CD8-positive, alpha-beta memory T cell (primary cell): ENCODE data around the gene TNFRSF8. TPM values are rescaled to one million over a fixed set of nuclear protein-coding genes. Genes with fewer than 3 reads are reported as not detected.
A peak's percentile ranks its signal among the peaks of the same experiment; 100 is the strongest.

Experiments used
- CTCF ChIA-PET: fragments of 350-600 bp; sonication (Branson Sonifier 250); formaldehyde crosslinking; loops from one replicate; lab custom pipeline; 2021; ENCODE audit warnings: antibody characterized with exemption; lab: Charles Lee
- POLR2A ChIA-PET: fragments of 350-600 bp; sonication (Branson Sonifier 250); formaldehyde crosslinking; loops from one replicate; lab custom pipeline; 2021; ENCODE audit warnings: antibody characterized with exemption; lab: Charles Lee
- DNase-seq, 5 donors: peaks; one replicate each; pipeline versions ENCODE4 v3.0.0 to v3.0.0-alpha.2; 2020 to 2022; ENCODE audit warnings: mixed read lengths in 1 of 5
- H3K27ac ChIP-seq: one replicate; pipeline ENCODE4 v1.7.0; 2013; ENCODE audit warnings: low read depth, mild to moderate bottlenecking, low read length, moderate library complexity
- H3K27me3 ChIP-seq: 2 replicates; pipeline ENCODE4 v1.7.0; 2013; ENCODE audit warnings: low read length, mild to moderate bottlenecking; ENCODE audit not compliant: insufficient read depth, poor library complexity, severe bottlenecking
- H3K36me3 ChIP-seq: 2 replicates; pipeline ENCODE4 v1.7.0; 2013; ENCODE audit warnings: mild to moderate bottlenecking, low read length, moderate library complexity; ENCODE audit not compliant: insufficient read depth
- H3K4me1 ChIP-seq: 2 replicates; pipeline ENCODE4 v1.7.0; 2013; ENCODE audit warnings: mild to moderate bottlenecking, low read length, moderate library complexity; ENCODE audit not compliant: insufficient read depth
- H3K4me3 ChIP-seq: 2 replicates; pipeline ENCODE4 v1.7.0; 2013; ENCODE audit warnings: mild to moderate bottlenecking, low read length
- H3K9me3 ChIP-seq: 2 replicates; pipeline ENCODE4 v1.7.0; 2013; ENCODE audit warnings: mild to moderate bottlenecking, low read length
- H3K27ac Mint-ChIP-seq, 8 donors: one replicate each; pipeline ENCODE4 v1.8.0; 2020 to 2021; ENCODE audit warnings: mixed read lengths in 8 of 8, mild to moderate bottlenecking in 6 of 8, inconsistent platforms in 3 of 8, moderate library complexity in 3 of 8
- H3K27me3 Mint-ChIP-seq, 2 donors: one replicate each; pipeline ENCODE4 v1.8.0; 2020 to 2021; ENCODE audit warnings: mixed read lengths in 2 of 2, mild to moderate bottlenecking in 1 of 2, moderate library complexity in 1 of 2
- H3K36me3 Mint-ChIP-seq, 3 donors: one replicate each; pipeline ENCODE4 v1.8.0; 2020 to 2021; ENCODE audit warnings: mixed read lengths in 3 of 3, inconsistent platforms in 1 of 3, mild to moderate bottlenecking in 1 of 3
- H3K4me1 Mint-ChIP-seq, 3 donors: one replicate each; pipeline ENCODE4 v1.8.0; 2020 to 2021; ENCODE audit warnings: mixed read lengths in 3 of 3, inconsistent platforms in 1 of 3, mild to moderate bottlenecking in 1 of 3
- H3K4me3 Mint-ChIP-seq, 7 donors: one replicate each; pipeline ENCODE4 v1.8.0; 2020 to 2021; ENCODE audit warnings: mixed read lengths in 7 of 7, mild to moderate bottlenecking in 6 of 7, moderate library complexity in 4 of 7, inconsistent platforms in 2 of 7
- H3K9me3 Mint-ChIP-seq, 5 donors: one replicate each; pipeline ENCODE4 v1.8.0; 2020 to 2022; ENCODE audit warnings: mixed read lengths in 5 of 5, mild to moderate bottlenecking in 3 of 5, moderate library complexity in 2 of 5, inconsistent platforms in 1 of 5
- polyA plus RNA-seq: library from polyadenylated mRNA; unstranded; fragments of 300-500 nt; fragmentation: Illumina TruSeq; gene quantifications from one replicate; pipeline ENCODE4 v1.2.3, GENCODE V29; 2021
- total RNA-seq, 2 experiments: library from RNA; stranded (reverse); gene quantifications; one replicate each; pipeline ENCODE4 v1.2.3, GENCODE V29; 2021

Gene TNFRSF8
- total and polyA plus RNA-seq, 3 experiments from 2014 or later, result 1.5 to 1.9 TPM; not detected in 1

DNA sequence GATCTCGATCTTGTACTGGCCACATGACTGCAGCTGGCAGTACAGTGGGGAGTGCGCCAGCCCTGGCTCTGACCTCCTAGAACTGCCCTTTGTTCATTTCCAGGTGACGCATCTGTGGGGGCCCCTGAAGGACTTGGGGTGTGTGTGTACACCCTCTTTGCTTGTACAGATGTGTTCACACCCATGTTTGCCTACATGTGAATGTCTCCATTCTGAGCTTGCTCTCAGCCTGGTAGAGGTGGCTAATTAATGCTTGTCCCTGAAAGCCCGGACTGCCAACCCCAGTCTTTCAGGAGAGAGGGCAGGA, 123.5 kb downstream of the TNFRSF8 start:
- Mint-ChIP-seq H3K27me3 (no peaks in the 10 kb centered on the region), H3K36me3 (peaks cover 0 to 56% (median 7%) of the 10 kb centered on the region in 3 donors), H3K4me1 (peaks cover 58 to 86% (median 65%) of the 10 kb centered on the region in 3 donors), H3K9me3 (no peaks in the 10 kb centered on the region), H3K27ac (peak overlapping the region; percentile 9 to 94 (median 88)), H3K4me3 (no peak overlapping the region)
- Histone ChIP-seq H3K4me1 (peaks cover 37% of the 10 kb centered on the region), H3K36me3 (peaks cover 22% of the 10 kb centered on the region), H3K9me3 (no peaks in the 10 kb centered on the region), H3K27me3 (no peaks in the 10 kb centered on the region), H3K27ac (no peak overlapping the region), H3K4me3 (no peak overlapping the region)
- CTCF ChIA-PET, result interaction anchor here (2.1 to 7.2 kb wide), 2 partner anchors 23 to 63 kb away, joined by 6 to 50 read pairs; no protein-coding TSS in a partner anchor
- POLR2A ChIA-PET, result interaction anchor here (0.6 kb wide), 1 partner anchor 14 kb away, joined by 15 read pairs; no protein-coding TSS in a partner anchor
- DNase-seq, result no peak

DNA sequence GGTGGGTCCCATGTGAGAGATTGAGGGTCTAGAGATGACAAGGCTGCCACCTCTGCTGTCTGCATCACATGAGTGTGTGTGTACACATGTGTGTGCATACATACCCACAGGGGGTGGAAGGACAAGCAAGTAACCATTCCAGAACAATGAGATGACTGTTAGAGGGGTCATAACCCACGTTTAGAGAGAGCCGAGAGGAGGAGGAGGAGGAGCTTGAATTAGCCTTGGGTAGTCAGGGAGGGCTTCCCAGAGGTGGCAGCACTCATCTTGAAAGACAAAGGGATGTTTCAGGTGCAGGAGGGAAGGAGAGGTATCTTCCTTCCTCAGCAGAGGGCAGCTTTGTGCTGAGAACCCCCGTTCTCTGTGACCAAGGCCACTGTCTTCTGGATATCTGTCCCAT, 125.0 kb downstream of the TNFRSF8 start:
- Mint-ChIP-seq H3K4me1 (peaks cover 49 to 71% (median 55%) of the 10 kb centered on the region in 3 donors), H3K27ac (peak overlapping the region; percentile 16 to 95 (median 91))
- POLR2A ChIA-PET, result interaction anchor here (0.8 to 1.1 kb wide), 2 partner anchors 10 to 63 kb away, joined by 3 read pairs; no protein-coding TSS in a partner anchor

DNA sequence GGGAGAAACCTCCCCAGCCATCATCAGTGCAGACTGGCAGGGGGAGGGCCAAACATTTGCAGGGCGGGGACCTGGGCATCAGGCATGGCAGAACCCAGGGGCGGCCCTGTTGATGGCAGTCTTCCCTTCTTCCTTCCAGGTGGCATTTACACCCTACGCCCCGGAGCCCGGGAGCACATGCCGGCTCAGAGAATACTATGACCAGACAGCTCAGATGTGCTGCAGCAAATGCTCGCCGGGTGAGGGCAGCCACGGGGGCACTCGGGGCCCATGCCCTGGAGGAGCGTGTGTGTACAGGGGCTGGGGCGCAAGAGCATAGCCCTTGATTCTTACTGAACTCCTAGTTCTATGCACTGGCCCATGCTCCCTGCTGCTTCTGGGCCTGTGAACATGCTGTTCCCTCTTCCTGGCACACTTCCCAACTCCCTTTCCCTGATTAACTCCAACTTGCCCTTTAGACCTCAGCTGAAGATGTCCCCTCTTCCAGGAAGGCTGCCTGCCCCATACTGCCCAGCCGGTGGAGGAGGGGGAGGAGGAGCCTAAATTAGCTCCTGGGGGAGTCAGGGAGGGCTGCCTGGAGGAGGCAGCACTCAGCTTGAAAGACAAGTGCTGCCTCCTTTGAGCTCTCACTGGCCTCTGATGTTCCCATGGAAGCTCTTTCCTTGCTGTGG, 125.7 kb downstream of the TNFRSF8 start:
- H3K27ac ChIP-seq, result no peak overlapping the region
- CTCF ChIA-PET, result interaction anchor here (2.1 to 7.2 kb wide), 2 partner anchors 20 to 65 kb away, joined by 6 to 50 read pairs; no protein-coding TSS in a partner anchor
- Mint-ChIP-seq H3K9me3 (no peaks in the 10 kb centered on the region), H3K4me3 (no peak overlapping the region), H3K4me1 (peaks cover 42 to 67% (median 49%) of the 10 kb centered on the region in 3 donors), H3K36me3 (peaks cover 0 to 65% (median 10%) of the 10 kb centered on the region in 3 donors), H3K27ac (peak overlapping the region; percentile 24 to 95 (median 90)), H3K27me3 (no peaks in the 10 kb centered on the region)
- no peak for DNase-seq
- H3K36me3 ChIP-seq, result peaks cover 41% of the 10 kb centered on the region
- H3K4me3 ChIP-seq, result no peak overlapping the region
- H3K9me3 ChIP-seq, result no peaks in the 10 kb centered on the region
- H3K4me1 ChIP-seq, result peaks cover 31% of the 10 kb centered on the region
- H3K27me3 ChIP-seq, result no peaks in the 10 kb centered on the region
- POLR2A ChIA-PET, result interaction anchor here (0.8 to 1.1 kb wide), 2 partner anchors 11 to 64 kb away, joined by 3 read pairs; no protein-coding TSS in a partner anchor

More for the DNA sequence above, 125.0 kb downstream of the TNFRSF8 start:
- DNase-seq, result no peak
- Histone ChIP-seq H3K9me3 (no peaks in the 10 kb centered on the region), H3K4me3 (no peak overlapping the region), H3K36me3 (peaks cover 36% of the 10 kb centered on the region), H3K27ac (no peak overlapping the region), H3K4me1 (peaks cover 30% of the 10 kb centered on the region), H3K27me3 (no peaks in the 10 kb centered on the region)
- H3K4me3 Mint-ChIP-seq, result no peak overlapping the region
- H3K27me3 Mint-ChIP-seq, result no peaks in the 10 kb centered on the region
- peaks cover 0 to 60% (median 8%) of the 10 kb centered on the region in 3 donors for H3K36me3 Mint-ChIP-seq
- no peaks in the 10 kb centered on the region for H3K9me3 Mint-ChIP-seq
- CTCF ChIA-PET, result interaction anchor here (2.1 to 7.2 kb wide), 2 partner anchors 21 to 65 kb away, joined by 6 to 50 read pairs; no protein-coding TSS in a partner anchor

DNA sequence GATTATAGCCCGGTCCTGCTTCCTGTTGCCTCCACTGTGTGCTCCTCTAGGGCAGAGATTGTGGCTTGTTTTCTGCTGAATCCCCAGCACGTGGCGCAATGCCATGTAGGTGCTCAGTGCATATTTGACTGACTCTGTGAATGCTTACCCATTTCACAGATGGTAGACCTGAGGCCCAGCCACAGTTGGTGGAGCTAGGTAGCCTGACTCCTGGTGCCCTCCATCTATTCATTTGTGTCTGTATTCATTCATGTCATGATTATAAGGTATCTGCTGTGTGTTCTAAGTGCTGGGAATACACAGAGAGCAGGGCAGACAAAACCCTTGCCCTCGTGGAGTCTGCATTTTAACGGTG, 126.2 kb downstream of the TNFRSF8 start:
- H3K4me1 ChIP-seq, result peaks cover 27% of the 10 kb centered on the region
- Mint-ChIP-seq H3K36me3 (peaks cover 0 to 70% (median 10%) of the 10 kb centered on the region in 3 donors), H3K27me3 (no peaks in the 10 kb centered on the region), H3K4me1 (peaks cover 41 to 67% (median 43%) of the 10 kb centered on the region in 3 donors), H3K4me3 (peak overlapping the region in 1 of 7 donors; percentile 65), H3K27ac (peak overlapping the region; percentile 38 to 95 (median 82)), H3K9me3 (no peaks in the 10 kb centered on the region)
- no peak overlapping the region for H3K4me3 ChIP-seq
- peaks cover 47% of the 10 kb centered on the region for H3K36me3 ChIP-seq
- ChIA-PET POLR2A (interaction anchor here (1.1 kb wide), 1 partner anchor 65 kb away, joined by 3 read pairs; no protein-coding TSS in a partner anchor), CTCF (no interaction called here)
- no peak for DNase-seq
- no peaks in the 10 kb centered on the region for H3K9me3 ChIP-seq
- H3K27ac ChIP-seq, result no peak overlapping the region
- H3K27me3 ChIP-seq, result no peaks in the 10 kb centered on the region

DNA sequence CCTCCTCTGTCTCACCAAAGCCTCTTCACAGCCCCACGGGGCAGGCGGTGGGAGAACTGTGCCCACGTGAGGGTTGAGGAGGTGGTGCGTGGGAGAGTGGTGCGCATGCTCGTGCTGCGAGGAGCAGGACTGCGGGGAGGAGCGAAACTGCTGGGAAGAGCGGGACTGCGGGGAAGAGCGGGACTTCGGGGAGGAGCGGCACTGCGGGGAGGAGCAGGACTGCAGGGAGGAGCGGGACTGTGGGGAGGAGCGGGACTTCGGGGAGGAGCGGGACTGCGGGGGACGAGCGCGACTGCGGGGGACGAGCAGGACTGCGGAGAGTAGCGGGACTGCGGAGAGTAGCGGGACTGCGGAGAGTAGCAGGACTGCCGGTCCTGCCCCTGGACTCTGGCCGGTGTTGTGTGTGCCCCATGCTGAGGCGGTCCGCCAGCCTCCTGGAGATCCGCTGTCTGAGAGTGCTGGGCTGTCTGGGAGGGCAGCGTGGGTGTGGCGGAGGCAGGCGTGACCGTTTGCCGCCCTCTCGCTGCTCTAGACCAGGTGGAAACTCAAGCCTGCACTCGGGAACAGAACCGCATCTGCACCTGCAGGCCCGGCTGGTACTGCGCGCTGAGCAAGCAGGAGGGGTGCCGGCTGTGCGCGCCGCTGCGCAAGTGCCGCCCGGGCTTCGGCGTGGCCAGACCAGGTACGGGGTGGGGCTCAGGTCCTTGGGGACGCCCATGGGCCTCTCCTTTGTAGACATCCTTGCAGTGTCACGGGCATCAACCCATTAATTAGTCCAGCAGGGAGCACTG, 128.3 kb downstream of the TNFRSF8 start:
- no peaks in the 10 kb centered on the region for H3K27me3 Mint-ChIP-seq
- Histone ChIP-seq H3K27me3 (no peaks in the 10 kb centered on the region), H3K9me3 (no peaks in the 10 kb centered on the region), H3K4me3 (no peak overlapping the region), H3K36me3 (peaks cover 53% of the 10 kb centered on the region), H3K27ac (no peak overlapping the region), H3K4me1 (peaks cover 9% of the 10 kb centered on the region)
- H3K4me3 Mint-ChIP-seq, result peak overlapping the region in 1 of 7 donors; percentile 40
- H3K36me3 Mint-ChIP-seq, result peaks cover 10 to 86% (median 15%) of the 10 kb centered on the region in 3 donors
- no peak for DNase-seq
- H3K4me1 Mint-ChIP-seq, result peaks cover 29 to 60% (median 37%) of the 10 kb centered on the region in 3 donors
- CTCF ChIA-PET, result interaction anchor here (0.9 to 1.5 kb wide), 5 partner anchors 9 to 429 kb away, joined by 3 to 7 read pairs (median 4); no protein-coding TSS in a partner anchor
- H3K9me3 Mint-ChIP-seq, result no peaks in the 10 kb centered on the region
- POLR2A ChIA-PET, result no interaction called here
- peak overlapping the region in 5 of 8 donors; percentile 15 to 94 (median 58) for H3K27ac Mint-ChIP-seq

Other genes starting within 250 kb of the TNFRSF8 start
- not detected for gene NPPA, start 215.5 kb upstream of the TNFRSF8 start, total RNA-seq
- gene NPPA, start 215.5 kb upstream of the TNFRSF8 start, polyA plus RNA-seq, result not detected
- gene NPPB, start 204.4 kb upstream of the TNFRSF8 start, total RNA-seq, result not detected
- gene NPPB, start 204.4 kb upstream of the TNFRSF8 start, polyA plus RNA-seq, result not detected
- 10 to 100 TPM; 31.3 to 33.9 TPM for gene KIAA2013, start 136.9 kb upstream of the TNFRSF8 start, total RNA-seq
- gene KIAA2013, start 136.9 kb upstream of the TNFRSF8 start, polyA plus RNA-seq, result 63.2 TPM
- 10 to 100 TPM; 25.8 to 31.0 TPM for gene PLOD1, start 128.6 kb upstream of the TNFRSF8 start, total RNA-seq
- 9.4 TPM for gene PLOD1, start 128.6 kb upstream of the TNFRSF8 start, polyA plus RNA-seq
- gene MFN2, start 82.9 kb upstream of the TNFRSF8 start, total RNA-seq, result 10 to 100 TPM; 97.1 to 97.2 TPM
- 40.9 TPM for gene MFN2, start 82.9 kb upstream of the TNFRSF8 start, polyA plus RNA-seq
- 10 to 100 TPM; 37.0 to 37.6 TPM for gene MIIP, start 43.8 kb upstream of the TNFRSF8 start, total RNA-seq
- 31.6 TPM for gene MIIP, start 43.8 kb upstream of the TNFRSF8 start, polyA plus RNA-seq
- 100 to 1,000 TPM; 169 to 174 TPM for gene TNFRSF1B, start 103.7 kb downstream of the TNFRSF8 start, total RNA-seq
- gene TNFRSF1B, start 103.7 kb downstream of the TNFRSF8 start, polyA plus RNA-seq, result 164 TPM
- gene VPS13D, start 166.7 kb downstream of the TNFRSF8 start, total RNA-seq, result 10 to 100 TPM; 24.1 to 28.5 TPM
- 9.7 TPM for gene VPS13D, start 166.7 kb downstream of the TNFRSF8 start, polyA plus RNA-seq